Memory B cell (primary cell): ENCODE data around the gene CHRD.

ENCODE experiments used
- ATAC-seq: fragments of 150-1000 bp; cut with Tn5 transposase; 2 replicates; pipeline ENCODE4 v1.10.0; 2021; ENCODE audit warnings: low read depth, mild to moderate bottlenecking, moderate library complexity
- DNase-seq, 2 donors: peaks; one replicate each; pipeline ENCODE4 v3.0.0; 2022; ENCODE audit warnings: low spot score in 2 of 2
- H3K27ac Mint-ChIP-seq: one replicate; pipeline ENCODE4 v1.8.0; 2022; ENCODE audit warnings: mild to moderate bottlenecking, moderate library complexity, mixed read lengths
- H3K27me3 Mint-ChIP-seq: one replicate; pipeline ENCODE4 v1.8.0; 2022; ENCODE audit warnings: mixed read lengths
- H3K36me3 Mint-ChIP-seq: one replicate; pipeline ENCODE4 v1.8.0; 2022; ENCODE audit warnings: mild to moderate bottlenecking, mixed read lengths
- H3K4me1 Mint-ChIP-seq: one replicate; pipeline ENCODE4 v1.8.0; 2022; ENCODE audit warnings: mixed read lengths
- H3K4me3 Mint-ChIP-seq: one replicate; pipeline ENCODE4 v1.8.0; 2022; ENCODE audit warnings: mild to moderate bottlenecking, moderate library complexity, mixed read lengths
- H3K9me3 Mint-ChIP-seq: one replicate; pipeline ENCODE4 v1.8.0; 2022; ENCODE audit warnings: mixed read lengths

Gene CHRD

DNA sequence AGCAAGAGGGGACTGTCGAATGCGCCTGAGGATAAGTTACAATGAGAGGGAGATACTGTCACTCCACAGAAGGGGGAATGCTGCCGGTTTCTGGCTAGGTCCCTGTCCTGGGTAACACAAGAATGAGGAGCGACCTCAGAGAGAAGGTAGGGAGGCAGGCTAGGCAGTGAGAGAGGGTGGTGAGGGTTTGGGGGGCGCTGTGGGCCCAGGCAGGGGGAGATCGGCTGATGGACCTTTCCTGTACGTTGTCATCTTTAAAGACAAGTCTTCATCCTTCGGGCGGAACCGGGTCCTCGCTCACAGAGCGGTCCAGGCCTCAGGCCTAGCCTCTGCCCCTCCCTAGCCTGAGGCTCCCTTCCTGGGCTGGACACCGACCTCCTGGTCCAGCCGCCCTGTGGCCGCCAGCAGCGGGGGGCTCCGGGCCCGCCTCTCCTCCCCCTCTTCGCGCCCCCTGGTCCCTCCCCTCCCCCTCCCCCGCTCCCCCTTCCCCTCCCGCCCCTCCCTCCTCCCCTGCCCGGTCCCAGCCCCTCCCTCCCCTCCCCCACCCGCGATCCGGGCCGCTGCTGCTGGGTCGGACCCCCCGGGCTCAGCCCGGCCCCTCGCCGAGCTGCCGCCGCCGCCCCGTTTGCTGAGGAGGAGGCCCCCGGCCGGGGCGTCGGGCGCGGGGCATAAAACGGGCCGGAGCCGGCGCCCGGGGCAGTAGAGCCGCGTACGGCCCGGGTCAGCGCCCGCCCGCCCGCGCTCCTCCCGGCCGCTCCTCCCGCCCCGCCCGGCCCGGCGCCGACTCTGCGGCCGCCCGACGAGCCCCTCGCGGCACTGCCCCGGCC, at the start of gene CHRD:
Gene CHRD (plus strand): TSS at position 697 of the 827 bp plus-strand sequence. CDS start 265 bp downstream, outside the sequence.
- DNase-seq (no peak), ATAC-seq (no peak)
- Mint-ChIP-seq H3K9me3 (no peaks in the 10 kb centered on the region), H3K27me3 (peaks cover 41% of the 10 kb centered on the region), H3K4me3 (peak within 1 kb of the TSS; percentile 78), H3K4me1 (peaks cover 5% of the 10 kb centered on the region), H3K36me3 (no peaks in the 10 kb centered on the region), H3K27ac (no peak within 1 kb of the TSS)

DNA sequence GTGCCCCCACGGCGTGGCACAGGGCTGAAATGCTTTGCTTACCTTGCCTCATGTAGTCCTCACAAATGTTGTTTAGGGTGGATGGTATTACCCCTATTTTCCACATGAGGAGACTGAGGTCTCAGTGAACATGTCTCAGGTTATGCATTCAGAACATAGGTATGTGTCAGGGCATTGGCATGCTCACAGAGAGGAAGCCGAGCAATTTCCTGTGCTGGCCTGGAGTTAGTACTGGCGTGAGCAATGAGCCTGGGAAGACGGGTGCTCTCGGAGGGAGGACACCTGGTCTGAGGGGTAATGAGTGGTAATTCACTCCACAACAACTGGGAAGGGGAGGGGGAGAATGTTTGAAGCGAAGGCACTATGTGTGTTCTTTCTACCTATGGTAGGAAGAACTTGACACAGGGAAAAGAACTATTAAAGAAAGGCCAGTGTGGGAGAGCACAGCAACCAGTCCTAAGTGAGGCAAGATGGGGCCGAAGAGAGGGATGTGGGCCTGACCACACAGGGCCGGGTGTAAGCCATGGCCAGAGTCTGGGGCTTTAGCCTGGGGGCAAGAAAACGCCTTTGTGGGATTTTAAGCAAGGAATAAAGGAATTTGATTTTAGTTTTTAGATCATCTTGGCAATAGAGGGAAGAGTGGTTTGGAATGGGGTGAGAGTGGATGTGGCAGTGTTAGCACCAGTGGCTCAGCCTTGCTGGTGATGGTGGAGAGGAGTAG, 47.3 kb upstream of the CHRD start:
- Mint-ChIP-seq H3K27ac (peak overlapping the region; percentile 52), H3K9me3 (no peaks in the 10 kb centered on the region), H3K4me1 (peaks cover 7% of the 10 kb centered on the region), H3K4me3 (no peak overlapping the region), H3K27me3 (peaks cover under 1% of the 10 kb centered on the region), H3K36me3 (peaks cover 26% of the 10 kb centered on the region)
- ATAC-seq = no peak
- no peak for DNase-seq

DNA sequence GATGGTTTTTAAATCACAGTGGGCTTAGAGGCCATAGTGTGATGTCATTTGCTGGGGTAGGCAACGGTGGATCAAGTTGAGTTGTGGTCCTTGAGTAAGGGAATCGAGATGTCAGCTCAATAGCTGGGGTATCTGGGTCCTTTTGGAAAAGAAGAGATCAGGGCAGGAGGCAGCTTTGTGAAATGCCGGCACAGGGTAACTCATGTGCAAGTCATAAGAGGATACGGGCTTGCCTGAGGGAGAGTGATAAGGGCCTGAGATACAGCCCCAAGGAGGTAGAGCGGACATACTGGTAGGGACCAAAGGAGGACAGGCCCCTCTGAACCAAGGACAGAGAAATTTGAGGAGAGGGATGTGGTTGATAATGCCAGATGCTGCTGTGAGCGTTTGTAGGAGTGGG, 46.7 kb upstream of the CHRD start:
- Mint-ChIP-seq H3K4me3 (no peak overlapping the region), H3K27me3 (peaks cover 6% of the 10 kb centered on the region), H3K36me3 (peaks cover 22% of the 10 kb centered on the region), H3K4me1 (peaks cover 13% of the 10 kb centered on the region), H3K27ac (peak overlapping the region; percentile 52), H3K9me3 (no peaks in the 10 kb centered on the region)
- ATAC-seq = no peak
- no peak for DNase-seq

DNA sequence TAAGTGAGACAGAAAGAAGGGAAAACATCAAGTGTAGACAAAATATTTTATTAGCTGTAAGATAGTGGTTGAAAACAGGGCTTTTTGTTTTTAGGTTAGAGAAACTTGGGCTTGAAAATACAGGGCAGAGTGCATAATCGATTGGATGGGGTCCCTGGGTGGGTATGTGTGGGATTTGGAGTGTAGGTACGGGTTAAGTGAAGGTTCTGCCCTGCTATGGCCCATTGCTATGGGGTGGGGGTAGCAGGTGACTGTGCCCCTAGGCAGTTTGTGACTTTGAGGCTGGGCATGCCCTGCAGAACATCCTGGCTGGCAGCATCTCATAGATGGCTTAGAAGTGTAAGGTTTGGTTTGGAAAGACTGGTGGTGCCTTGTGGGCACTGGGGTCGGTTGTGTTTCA, 46.2 kb upstream of the CHRD start:
- peaks cover 6% of the 10 kb centered on the region for H3K27me3 Mint-ChIP-seq
- no peak overlapping the region for H3K4me3 Mint-ChIP-seq
- peaks cover 13% of the 10 kb centered on the region for H3K4me1 Mint-ChIP-seq
- no peak for ATAC-seq
- no peak for DNase-seq
- H3K27ac Mint-ChIP-seq = peak overlapping the region; percentile 52
- peaks cover 19% of the 10 kb centered on the region for H3K36me3 Mint-ChIP-seq
- no peaks in the 10 kb centered on the region for H3K9me3 Mint-ChIP-seq

DNA sequence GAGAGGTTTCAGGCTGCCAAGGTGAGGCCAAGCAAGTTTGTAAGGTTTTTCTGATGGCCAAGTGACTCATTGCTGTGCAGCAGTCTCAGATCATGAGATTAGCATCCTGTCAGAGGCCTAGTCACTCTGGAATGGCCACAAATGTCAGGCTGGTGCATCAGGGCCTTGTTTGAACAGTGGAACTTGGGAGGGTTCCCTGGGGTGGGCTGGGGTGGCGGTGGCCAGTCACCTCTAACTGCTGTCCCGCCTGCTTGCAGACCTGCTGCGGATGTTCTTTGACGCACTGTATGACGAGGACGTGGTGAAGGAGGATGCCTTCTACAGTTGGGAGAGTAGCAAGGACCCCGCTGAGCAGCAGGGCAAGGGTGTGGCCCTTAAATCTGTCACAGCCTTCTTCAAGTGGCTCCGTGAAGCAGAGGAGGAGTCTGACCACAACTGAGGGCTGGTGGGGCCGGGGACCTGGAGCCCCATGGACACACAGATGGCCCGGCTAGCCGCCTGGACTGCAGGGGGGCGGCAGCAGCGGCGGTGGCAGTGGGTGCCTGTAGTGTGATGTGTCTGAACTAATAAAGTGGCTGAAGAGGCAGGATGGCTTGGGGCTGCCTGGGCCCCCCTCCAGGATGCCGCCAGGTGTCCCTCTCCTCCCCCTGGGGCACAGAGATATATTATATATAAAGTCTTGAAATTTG, 45.2 kb upstream of the CHRD start:
- DNase-seq = no peak
- Mint-ChIP-seq H3K27me3 (peaks cover 6% of the 10 kb centered on the region), H3K4me3 (peak overlapping the region; percentile 33), H3K27ac (peak overlapping the region; percentile 52), H3K4me1 (peaks cover 17% of the 10 kb centered on the region), H3K36me3 (peaks cover 13% of the 10 kb centered on the region), H3K9me3 (no peaks in the 10 kb centered on the region)
- ATAC-seq = no peak

DNA sequence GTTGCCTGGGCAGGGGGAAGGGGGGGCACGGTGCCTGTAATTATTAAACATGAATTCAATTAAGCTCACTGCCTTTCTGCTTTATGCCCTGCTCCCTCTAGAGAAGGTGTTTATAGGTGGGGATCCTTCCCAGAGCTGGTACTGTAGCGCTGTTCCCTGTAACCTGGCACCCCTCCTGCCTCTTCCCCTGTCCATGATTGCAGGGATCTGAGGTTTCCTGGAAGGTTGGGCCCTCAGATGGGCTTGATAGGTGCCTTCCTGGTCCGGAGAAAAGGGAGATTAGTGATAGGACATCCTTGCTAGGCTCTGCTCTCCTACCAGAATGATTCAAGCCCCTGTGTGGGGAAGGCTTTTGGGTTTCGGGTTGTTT, 44.6 kb upstream of the CHRD start:
- H3K36me3 Mint-ChIP-seq = peaks cover 10% of the 10 kb centered on the region
- H3K9me3 Mint-ChIP-seq = no peaks in the 10 kb centered on the region
- H3K4me1 Mint-ChIP-seq = peaks cover 17% of the 10 kb centered on the region
- H3K4me3 Mint-ChIP-seq = peak overlapping the region; percentile 87
- H3K27ac Mint-ChIP-seq = peak overlapping the region; percentile 52
- DNase-seq (no peak), ATAC-seq (no peak)
- peaks cover 6% of the 10 kb centered on the region for H3K27me3 Mint-ChIP-seq

DNA sequence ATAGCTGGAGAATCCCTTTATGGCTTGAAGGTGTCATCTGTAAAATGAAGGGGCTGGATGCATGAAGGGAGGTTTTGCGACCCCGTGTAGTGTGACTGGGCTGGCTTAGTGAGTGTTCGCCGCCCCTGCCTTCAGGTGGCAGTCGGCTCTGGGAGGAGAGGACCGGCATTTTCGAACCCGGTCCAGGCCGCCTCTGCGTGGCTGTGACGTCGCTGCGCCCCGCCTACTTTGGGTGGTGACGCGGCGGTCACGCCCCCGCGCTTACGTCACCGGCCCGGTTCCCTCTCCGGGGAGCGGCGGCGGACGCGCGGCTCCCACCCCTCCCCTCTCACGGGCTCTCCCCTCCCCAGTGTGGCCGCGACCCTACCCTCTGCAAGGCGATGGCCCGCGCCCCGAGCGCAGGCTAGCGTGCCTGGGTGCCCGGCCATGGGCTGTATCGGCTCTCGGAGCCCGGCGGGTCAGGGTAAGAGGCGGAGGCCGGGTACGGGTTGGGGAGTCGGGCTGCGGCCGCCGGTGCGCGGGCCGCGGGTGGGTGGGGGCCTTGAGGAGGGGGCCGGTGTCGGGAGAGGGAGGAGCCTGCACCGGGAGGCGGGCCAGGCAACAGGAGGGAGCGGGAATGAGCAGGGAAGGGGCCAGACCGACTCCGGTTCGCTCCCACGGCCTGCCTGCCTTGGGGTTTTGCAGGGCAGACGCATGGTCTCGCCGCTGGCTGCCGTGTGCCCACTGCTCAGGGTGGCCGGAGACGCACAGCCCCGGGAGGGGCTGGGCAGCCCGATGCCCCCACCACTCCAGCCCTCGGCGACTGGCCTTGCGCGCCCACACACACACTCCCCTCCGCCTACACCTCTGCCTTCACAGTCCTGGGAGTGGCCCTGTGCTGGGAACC, 44.0 kb upstream of the CHRD start:
- peaks cover 9% of the 10 kb centered on the region for H3K36me3 Mint-ChIP-seq
- H3K27me3 Mint-ChIP-seq = peaks cover 6% of the 10 kb centered on the region
- H3K27ac Mint-ChIP-seq = peak overlapping the region; percentile 52
- H3K9me3 Mint-ChIP-seq = no peaks in the 10 kb centered on the region
- DNase-seq (peak; percentile 90 to 98), ATAC-seq (peak; percentile 85)
- H3K4me3 Mint-ChIP-seq = peak overlapping the region; percentile 87
- H3K4me1 Mint-ChIP-seq = peaks cover 17% of the 10 kb centered on the region

DNA sequence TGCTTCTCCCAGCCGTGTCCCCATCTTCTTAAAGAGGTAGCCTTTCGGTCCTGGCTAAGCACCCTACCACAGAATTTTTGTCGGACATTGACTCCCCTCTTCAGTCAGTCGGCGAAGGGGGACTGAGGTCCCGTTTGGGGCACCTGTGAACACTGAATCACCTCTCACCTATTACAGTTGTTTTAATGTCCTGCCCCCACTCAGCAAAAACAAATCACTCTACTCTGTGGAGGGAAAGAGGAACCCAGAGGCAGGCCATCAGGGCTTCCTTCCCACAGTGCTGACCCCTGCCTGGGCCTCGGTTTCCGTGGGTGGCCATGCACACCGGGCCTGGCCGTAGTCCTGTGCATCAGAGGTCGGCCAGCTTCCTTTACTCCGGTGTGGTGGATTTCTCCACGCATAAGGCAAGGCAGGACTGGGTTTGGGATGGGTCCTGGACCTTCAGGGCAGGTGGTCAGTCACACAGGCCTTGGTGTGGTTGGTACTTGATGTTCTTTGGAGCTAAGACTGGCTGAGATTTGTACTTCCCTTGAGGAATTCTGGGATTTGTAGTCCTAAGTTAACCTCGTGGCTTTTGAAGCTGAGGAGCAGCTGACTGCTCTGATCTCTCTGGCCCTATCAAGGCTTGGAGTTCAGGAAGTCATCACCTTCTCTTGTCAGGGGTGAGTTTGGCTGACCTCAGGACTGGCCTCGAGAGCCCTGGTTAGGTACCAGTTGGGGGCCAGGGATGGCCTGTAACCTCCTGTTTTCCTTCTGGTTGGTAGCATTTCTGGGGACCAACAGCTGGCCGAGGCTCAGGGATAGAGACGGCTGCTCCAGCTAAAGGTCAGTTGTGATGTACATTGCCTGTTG, 43.1 kb upstream of the CHRD start:
- no peak for DNase-seq
- ATAC-seq = no peak
- H3K4me1 Mint-ChIP-seq = peaks cover 17% of the 10 kb centered on the region

DNA sequence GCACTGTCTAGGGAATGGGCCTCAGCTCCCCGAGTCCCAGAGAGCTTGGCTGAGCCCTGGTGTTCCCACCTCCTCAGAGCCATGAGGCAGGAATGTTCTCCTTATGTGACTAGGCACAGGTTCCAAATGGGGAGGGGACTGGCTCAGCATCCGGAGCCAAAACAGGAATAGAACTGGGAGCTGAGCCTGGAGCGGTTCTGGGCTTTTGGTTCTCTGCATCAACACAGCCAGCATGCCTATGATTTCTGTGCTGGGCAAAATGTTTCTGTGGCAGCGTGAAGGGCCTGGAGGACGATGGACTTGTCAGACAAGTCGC, 42.5 kb upstream of the CHRD start, which contains the start of gene FAM131A:
Gene FAM131A (plus strand): TSS at position 202 of the 316 bp plus-strand sequence. CDS start 31 bp downstream, at position 233.
- Mint-ChIP-seq H3K4me1 (peaks cover 17% of the 10 kb centered on the region), H3K36me3 (peaks cover 9% of the 10 kb centered on the region)

More for the DNA sequence above, 43.1 kb upstream of the CHRD start:
- H3K27me3 Mint-ChIP-seq = peaks cover 6% of the 10 kb centered on the region
- H3K36me3 Mint-ChIP-seq = peaks cover 8% of the 10 kb centered on the region
- no peaks in the 10 kb centered on the region for H3K9me3 Mint-ChIP-seq
- H3K4me3 Mint-ChIP-seq = peak overlapping the region; percentile 87
- H3K27ac Mint-ChIP-seq = no peak overlapping the region

DNA sequence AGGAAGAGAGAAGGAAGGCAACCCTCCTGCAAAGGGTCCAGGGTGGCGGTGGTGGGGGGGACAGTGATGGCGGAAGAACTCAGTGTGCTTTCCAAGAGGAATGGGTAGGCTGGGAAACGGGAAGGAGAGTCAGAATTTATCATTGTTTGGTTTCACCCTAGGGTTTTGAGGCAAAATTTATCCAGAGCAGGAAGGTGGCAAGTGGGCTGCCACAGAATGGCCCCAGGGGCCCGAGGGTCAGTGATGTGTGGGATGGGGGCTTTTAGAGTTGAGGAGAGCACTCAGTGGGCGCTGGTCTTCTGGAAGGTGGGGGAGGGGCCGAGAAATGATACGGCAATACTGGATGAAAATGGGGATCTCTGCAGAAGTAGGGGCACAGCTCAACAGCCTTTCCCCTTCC, 41.9 kb upstream of the CHRD start:
- H3K4me3 Mint-ChIP-seq = peak overlapping the region; percentile 33
- peaks cover 9% of the 10 kb centered on the region for H3K36me3 Mint-ChIP-seq
- H3K4me1 Mint-ChIP-seq = peaks cover 17% of the 10 kb centered on the region
- DNase-seq (no peak), ATAC-seq (no peak)
- no peaks in the 10 kb centered on the region for H3K9me3 Mint-ChIP-seq
- H3K27ac Mint-ChIP-seq = no peak overlapping the region
- H3K27me3 Mint-ChIP-seq = peaks cover 6% of the 10 kb centered on the region

More for the DNA sequence above, 42.5 kb upstream of the CHRD start, which contains the start of gene FAM131A:
- no peak for DNase-seq
- Mint-ChIP-seq H3K27me3 (peaks cover 6% of the 10 kb centered on the region), H3K4me3 (peak within 1 kb of the TSS; percentile 87), H3K27ac (no peak within 1 kb of the TSS), H3K9me3 (no peaks in the 10 kb centered on the region)
- ATAC-seq = no peak

DNA sequence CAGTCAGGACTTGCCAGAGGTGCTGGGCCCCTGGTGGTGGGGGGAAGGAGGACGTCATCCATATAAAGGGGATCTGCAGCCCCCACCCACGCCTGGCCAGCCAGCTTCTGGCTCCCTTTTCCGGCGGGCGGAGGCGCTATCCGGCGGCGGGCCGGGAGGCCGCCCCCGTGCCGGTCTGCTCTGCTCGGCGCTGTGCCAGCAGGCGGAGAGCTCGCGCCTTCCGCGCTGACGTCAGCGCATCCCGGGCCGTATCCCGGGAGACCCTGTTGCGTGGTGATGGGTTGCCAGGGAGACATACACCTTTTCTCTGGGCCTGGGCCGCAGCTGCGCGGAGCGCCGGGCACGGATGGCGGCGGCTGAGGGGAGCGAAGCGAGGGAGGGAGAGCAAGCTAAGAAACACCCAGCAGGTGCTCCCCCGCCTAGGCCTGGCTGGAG, 41.3 kb upstream of the CHRD start:
- ATAC-seq = peak; percentile 31
- no peak for DNase-seq
- no peaks in the 10 kb centered on the region for H3K9me3 Mint-ChIP-seq
- H3K4me1 Mint-ChIP-seq = peaks cover 17% of the 10 kb centered on the region
- H3K36me3 Mint-ChIP-seq = peaks cover 6% of the 10 kb centered on the region
- peaks cover 6% of the 10 kb centered on the region for H3K27me3 Mint-ChIP-seq
- no peak overlapping the region for H3K27ac Mint-ChIP-seq
- peak overlapping the region; percentile 16 for H3K4me3 Mint-ChIP-seq

DNA sequence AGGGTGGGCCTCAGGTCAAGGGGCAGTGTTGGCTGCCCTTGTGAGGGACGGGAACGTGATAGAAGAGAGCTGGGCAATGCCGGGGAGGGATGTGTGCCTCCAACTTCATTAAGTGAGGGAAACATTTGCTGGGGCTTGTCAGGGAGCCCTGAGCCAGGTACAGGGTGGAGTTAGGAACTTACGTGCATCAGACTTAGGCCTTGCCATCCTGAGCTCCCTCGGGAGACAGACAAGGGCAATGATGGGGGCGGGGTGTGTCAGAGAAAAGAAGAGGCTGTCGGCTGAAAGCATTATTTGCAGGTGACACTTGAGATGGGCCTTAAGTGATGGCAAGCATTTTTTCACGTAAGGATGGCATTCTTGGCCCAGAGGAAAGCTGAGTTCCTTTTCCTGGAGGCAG, 40.9 kb upstream of the CHRD start:
- DNase-seq (no peak), ATAC-seq (no peak)
- H3K27me3 Mint-ChIP-seq = peaks cover 6% of the 10 kb centered on the region
- no peak overlapping the region for H3K27ac Mint-ChIP-seq
- peaks cover 6% of the 10 kb centered on the region for H3K36me3 Mint-ChIP-seq
- H3K4me3 Mint-ChIP-seq = no peak overlapping the region
- peaks cover 15% of the 10 kb centered on the region for H3K4me1 Mint-ChIP-seq
- H3K9me3 Mint-ChIP-seq = no peaks in the 10 kb centered on the region
